Placental epithelial cell (primary cell): ENCODE data around the gene GIMAP6. TPM values are rescaled to one million over a fixed set of nuclear protein-coding genes. Genes with fewer than 3 reads are reported as not detected.

Source experiments
- total RNA-seq: library from RNA; depleted of rRNA; stranded (reverse); fragments of >200 nt; gene quantifications from 2 replicates; pipeline ENCODE4 v1.2.3, GENCODE V29; 2012

Gene GIMAP6
- not detected in 2 replicates for total RNA-seq

DNA sequence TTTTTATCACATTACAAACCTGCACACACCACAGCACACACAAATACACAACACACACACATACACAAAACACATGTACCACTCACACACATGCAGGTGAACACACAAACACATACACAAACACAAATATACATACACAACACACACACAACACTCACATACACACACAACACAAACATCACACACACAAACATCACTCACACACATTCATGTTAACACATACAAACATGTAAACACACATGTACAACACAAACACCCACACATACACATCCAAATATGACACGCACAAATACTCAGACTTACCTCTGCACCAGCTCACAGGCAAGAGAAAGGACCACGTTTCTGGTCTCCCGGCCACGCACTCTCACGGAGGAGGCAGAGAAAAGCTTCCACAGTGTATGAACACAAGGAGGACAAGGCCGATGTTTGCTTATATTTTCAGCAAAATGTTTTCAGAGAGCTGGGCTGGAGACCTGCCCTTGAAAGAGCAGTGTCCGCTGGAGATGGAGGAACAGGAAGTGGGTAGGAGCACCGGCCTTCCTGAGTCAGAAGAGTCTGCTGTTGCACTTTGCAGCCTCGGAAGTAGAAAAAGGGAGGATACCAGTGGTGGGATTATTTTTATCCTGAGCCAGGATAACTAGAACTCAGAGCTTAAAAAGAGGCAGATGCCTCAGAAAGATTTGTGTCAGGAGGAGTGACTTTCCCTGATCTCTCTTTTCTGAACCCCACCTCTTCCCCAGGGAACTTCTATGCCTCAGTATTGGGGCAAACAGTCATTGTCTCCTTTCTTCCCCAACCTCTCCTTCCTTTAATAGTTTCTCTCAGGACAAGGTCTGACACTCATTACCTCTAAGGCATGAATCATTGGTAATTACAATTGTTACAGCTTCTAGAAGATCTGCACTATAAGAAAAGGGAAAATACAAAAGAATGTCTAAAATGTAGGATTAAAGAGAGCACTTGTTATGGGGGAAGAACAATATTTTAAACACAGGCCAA is at the start of gene GIMAP6:
Gene GIMAP6, minus strand, starts transcription at position 520 of the 999 bp plus-strand sequence. CDS start 2,243 bp downstream, outside the sequence.

Other genes with a start within 250 kb of the GIMAP6 start
- gene GIMAP8, start 181.8 kb downstream of the GIMAP6 start, total RNA-seq, result not detected in 2 replicates
- gene GIMAP7, start 117.5 kb downstream of the GIMAP6 start, total RNA-seq, result not detected in 2 replicates
- gene GIMAP4, start 65.0 kb downstream of the GIMAP6 start, total RNA-seq, result not detected in 2 replicates
- gene GIMAP2, start 53.3 kb upstream of the GIMAP6 start, total RNA-seq, result not detected in 2 replicates
- gene GIMAP1, start 84.2 kb upstream of the GIMAP6 start, total RNA-seq, result not detected in 2 replicates
- gene GIMAP5, start 105.0 kb upstream of the GIMAP6 start, total RNA-seq, result not detected in 2 replicates
- not detected in 2 replicates for gene TMEM176B, start 168.0 kb upstream of the GIMAP6 start, total RNA-seq
- gene TMEM176A, start 168.4 kb upstream of the GIMAP6 start, total RNA-seq, result not detected in 2 replicates
- gene AOC1, start 220.1 kb upstream of the GIMAP6 start, total RNA-seq, result not detected in 2 replicates